ENCODE results near the gene MCU. TPM values are rescaled to one million over a fixed set of nuclear protein-coding genes. Genes with fewer than 3 reads are reported as not detected.

MCU gene
- total RNA-seq, 1 experiment from 2014 or later, result 70.2 TPM

DNA sequence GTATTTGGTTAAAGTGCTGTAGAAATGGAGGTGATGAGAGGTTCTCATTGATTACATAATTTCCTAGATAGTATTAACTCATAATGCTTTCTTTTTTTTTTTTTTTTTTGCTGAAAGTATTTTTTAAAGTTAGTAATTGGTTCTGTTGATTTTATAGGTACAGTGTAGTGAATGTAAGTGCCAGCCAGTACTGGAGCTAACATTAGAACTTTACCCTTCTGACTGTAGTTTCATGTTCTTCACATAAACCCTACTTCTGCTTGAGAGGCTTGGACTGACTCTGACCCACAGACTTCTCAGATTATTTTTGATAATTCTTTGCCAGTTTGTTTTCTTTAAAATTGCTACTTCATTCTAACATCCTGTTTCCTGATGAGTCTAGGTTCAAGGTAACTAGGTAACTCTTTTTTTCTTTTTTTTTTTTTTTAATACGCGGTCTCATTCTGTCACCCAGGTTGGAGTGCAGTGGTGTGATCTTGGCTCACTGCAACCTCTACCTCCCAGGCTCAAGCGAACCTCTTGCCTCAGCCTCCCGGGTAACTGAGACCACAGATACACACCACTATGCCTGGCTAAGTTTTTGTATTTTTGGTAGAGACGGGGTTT, 109.4 kb downstream of the MCU start:
- TF ChIP-seq, protein P1, sequence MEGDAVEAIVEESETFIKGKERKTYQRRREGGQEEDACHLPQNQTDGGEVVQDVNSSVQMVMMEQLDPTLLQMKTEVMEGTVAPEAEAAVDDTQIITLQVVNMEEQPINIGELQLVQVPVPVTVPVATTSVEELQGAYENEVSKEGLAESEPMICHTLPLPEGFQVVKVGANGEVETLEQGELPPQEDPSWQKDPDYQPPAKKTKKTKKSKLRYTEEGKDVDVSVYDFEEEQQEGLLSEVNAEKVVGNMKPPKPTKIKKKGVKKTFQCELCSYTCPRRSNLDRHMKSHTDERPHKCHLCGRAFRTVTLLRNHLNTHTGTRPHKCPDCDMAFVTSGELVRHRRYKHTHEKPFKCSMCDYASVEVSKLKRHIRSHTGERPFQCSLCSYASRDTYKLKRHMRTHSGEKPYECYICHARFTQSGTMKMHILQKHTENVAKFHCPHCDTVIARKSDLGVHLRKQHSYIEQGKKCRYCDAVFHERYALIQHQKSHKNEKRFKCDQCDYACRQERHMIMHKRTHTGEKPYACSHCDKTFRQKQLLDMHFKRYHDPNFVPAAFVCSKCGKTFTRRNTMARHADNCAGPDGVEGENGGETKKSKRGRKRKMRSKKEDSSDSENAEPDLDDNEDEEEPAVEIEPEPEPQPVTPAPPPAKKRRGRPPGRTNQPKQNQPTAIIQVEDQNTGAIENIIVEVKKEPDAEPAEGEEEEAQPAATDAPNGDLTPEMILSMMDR (IDR thresholded peaks at IDR 0.05; ENCODE audit: unreplicated experiment), result no peak
- no peak for DNase-seq
- Mint-ChIP-seq H3K27me3 (ENCODE audit: unreplicated experiment) (no peaks in the 10 kb centered on the region), H3K4me1 (ENCODE audit: low read depth, unreplicated experiment) (peaks cover 45% of the 10 kb centered on the region), H3K9me3 (ENCODE audit: low read depth, unreplicated experiment) (peaks cover 3% of the 10 kb centered on the region), H3K4me3 (ENCODE audit: low read depth, unreplicated experiment) (no peak overlapping the region), H3K27ac (ENCODE audit: unreplicated experiment) (peak overlapping the region; percentile 84), H3K36me3 (ENCODE audit: insufficient read depth, unreplicated experiment) (peaks cover 8% of the 10 kb centered on the region)
- BruUV-seq (replicated peaks), result no TSS peak
- CTCF ChIA-PET, result interaction anchor here (0.7 to 1.2 kb wide), 2 partner anchors 11 to 43 kb away, joined by 3 to 4 read pairs; no protein-coding TSS in a partner anchor
- intact Hi-C loops (cut with micrococcal nuclease; ENCODE audit: unreplicated experiment), result loop anchor here (2.0 kb wide), 1 partner anchor 17 kb away; no protein-coding TSS in a partner anchor

DNA sequence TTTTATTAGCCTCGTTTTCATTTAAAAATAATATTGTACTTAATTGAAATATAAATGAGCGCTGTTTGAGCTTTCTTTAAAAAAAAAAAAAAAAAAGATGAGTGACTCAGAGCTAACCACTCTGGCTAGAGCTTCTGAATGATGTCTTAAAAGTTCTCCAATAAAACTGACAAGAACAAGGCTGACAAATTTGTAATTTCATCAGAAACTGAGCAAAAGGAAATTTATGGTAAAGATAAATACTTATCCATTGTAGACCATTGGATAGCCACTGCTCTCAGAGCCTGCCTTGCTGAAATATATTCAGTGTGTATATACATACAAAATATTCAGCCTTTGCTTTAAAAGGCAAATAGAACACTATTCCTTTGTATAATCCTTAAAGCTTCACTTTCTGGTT, 110.4 kb downstream of the MCU start:
- Mint-ChIP-seq H3K27me3 (ENCODE audit: unreplicated experiment) (no peaks in the 10 kb centered on the region), H3K4me1 (ENCODE audit: low read depth, unreplicated experiment) (peaks cover 51% of the 10 kb centered on the region), H3K9me3 (ENCODE audit: low read depth, unreplicated experiment) (peaks cover 3% of the 10 kb centered on the region), H3K4me3 (ENCODE audit: low read depth, unreplicated experiment) (peak overlapping the region; percentile 28), H3K27ac (ENCODE audit: unreplicated experiment) (peak overlapping the region; percentile 84), H3K36me3 (ENCODE audit: insufficient read depth, unreplicated experiment) (peaks cover 8% of the 10 kb centered on the region)
- TF ChIP-seq, protein P1 (IDR thresholded peaks at IDR 0.05; ENCODE audit: unreplicated experiment), result no peak
- CTCF ChIA-PET, result interaction anchor here (0.6 to 1.2 kb wide), 5 partner anchors 10 to 308 kb away, joined by 3 to 4 read pairs (median 3); no protein-coding TSS in a partner anchor
- intact Hi-C loops (cut with micrococcal nuclease; ENCODE audit: unreplicated experiment), result no loop called here
- no TSS peak for BruUV-seq (replicated peaks)
- no peak for DNase-seq

DNA sequence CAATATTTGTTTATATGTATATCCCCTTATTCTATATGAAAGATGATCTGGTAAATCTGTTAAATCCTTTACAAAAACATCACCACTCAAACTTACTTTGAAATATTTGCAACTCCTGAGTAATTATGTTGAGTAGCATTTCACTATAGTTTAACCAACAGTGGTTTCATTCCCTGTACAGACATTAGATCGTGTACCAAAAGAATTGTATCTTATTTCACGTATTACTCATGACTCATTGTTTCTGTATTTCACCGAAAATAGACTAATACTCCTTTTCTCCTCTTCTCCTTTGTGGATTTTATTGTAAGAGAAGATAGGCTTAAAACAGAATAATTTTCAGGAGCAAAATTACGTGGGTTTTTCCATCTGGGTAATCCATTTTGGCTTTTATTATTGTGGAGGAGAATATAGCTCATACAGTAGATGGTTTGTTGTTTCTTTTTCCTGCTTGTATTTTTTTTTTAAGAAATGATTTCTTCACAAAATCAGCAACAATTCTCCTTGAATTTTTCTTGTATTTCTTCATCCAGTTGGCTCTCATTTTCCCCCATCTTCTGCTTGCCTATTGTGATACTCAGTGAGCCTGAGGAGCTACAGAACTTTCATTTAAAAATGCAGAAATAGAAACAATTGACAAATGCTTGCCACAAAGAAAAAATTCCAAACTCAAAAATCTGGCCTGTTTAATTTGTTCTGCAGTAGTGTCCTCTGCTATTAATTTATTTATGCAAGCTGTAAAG, 111.0 kb downstream of the MCU start:
- no peak for DNase-seq
- Mint-ChIP-seq H3K4me1 (ENCODE audit: low read depth, unreplicated experiment) (peaks cover 51% of the 10 kb centered on the region), H3K36me3 (ENCODE audit: insufficient read depth, unreplicated experiment) (peaks cover 8% of the 10 kb centered on the region), H3K9me3 (ENCODE audit: low read depth, unreplicated experiment) (peaks cover 3% of the 10 kb centered on the region), H3K4me3 (ENCODE audit: low read depth, unreplicated experiment) (peak overlapping the region; percentile 28), H3K27me3 (ENCODE audit: unreplicated experiment) (no peaks in the 10 kb centered on the region), H3K27ac (ENCODE audit: unreplicated experiment) (peak overlapping the region; percentile 84)
- no TSS peak for BruUV-seq (replicated peaks)
- TF ChIP-seq, protein P1 (IDR thresholded peaks at IDR 0.05; ENCODE audit: unreplicated experiment), result no peak
- intact Hi-C loops (cut with micrococcal nuclease; ENCODE audit: unreplicated experiment), result no loop called here
- CTCF ChIA-PET, result interaction anchor here (0.5 to 1.2 kb wide), 5 partner anchors 9 to 432 kb away, joined by 3 to 6 read pairs (median 4); no protein-coding TSS in a partner anchor

DNA sequence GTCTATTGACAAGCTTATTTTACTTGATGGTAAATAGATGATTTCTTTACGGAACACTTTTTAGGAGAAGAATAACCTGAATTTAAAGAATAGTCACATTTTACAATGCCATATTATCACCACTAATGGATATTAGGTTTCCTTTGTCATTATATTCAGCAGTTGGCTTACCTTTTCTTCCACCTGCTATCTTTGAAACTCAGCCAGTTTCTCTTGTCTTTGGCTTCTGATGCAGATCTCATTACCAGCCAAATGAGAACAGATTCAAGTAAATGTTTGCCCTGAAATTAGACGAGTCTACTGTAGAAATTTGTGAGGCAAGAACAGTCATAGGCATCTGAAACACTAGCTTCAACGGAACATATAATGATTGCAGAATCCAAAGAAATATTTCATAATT, 116.1 kb downstream of the MCU start:
- TF ChIP-seq, protein P1 (IDR thresholded peaks at IDR 0.05; ENCODE audit: unreplicated experiment), result no peak
- CTCF ChIA-PET, result interaction anchor here (0.6 kb wide), 1 partner anchor 12 kb away, joined by 3 read pairs; no protein-coding TSS in a partner anchor

More for the DNA sequence above, 116.1 kb downstream of the MCU start:
- peaks cover 3% of the 10 kb centered on the region for H3K9me3 Mint-ChIP-seq (ENCODE audit: low read depth, unreplicated experiment)
- intact Hi-C loops (cut with micrococcal nuclease; ENCODE audit: unreplicated experiment), result no loop called here
- BruUV-seq (replicated peaks), result no TSS peak
- no peak for DNase-seq
- H3K36me3 Mint-ChIP-seq (ENCODE audit: insufficient read depth, unreplicated experiment), result peaks cover 4% of the 10 kb centered on the region
- H3K27ac Mint-ChIP-seq (ENCODE audit: unreplicated experiment), result no peak overlapping the region
- no peaks in the 10 kb centered on the region for H3K27me3 Mint-ChIP-seq (ENCODE audit: unreplicated experiment)
- no peak overlapping the region for H3K4me3 Mint-ChIP-seq (ENCODE audit: low read depth, unreplicated experiment)
- H3K4me1 Mint-ChIP-seq (ENCODE audit: low read depth, unreplicated experiment), result peaks cover 45% of the 10 kb centered on the region

All from Calu3 (cell line).